GM12878 (cell line): ENCODE results near the gene LPCAT2. TPM values are rescaled to one million over a fixed set of nuclear protein-coding genes. Genes with fewer than 3 reads are reported as not detected.

Experiments
- CEBPB ChIP-seq, 2 experiments: fragments of 150-350 bp in 1 of 2; IDR thresholded peaks; 2 replicates each; pipeline ENCODE4 v1.6.1; 2012 to 2014; ENCODE audit warnings: low read depth in 2 of 2, low read length in 2 of 2, borderline replicate concordance in 1 of 2, inconsistent platforms in 1 of 2
- E2F4 ChIP-seq: IDR thresholded peaks from 2 replicates; pipeline ENCODE4 v1.6.1; 2012; ENCODE audit warnings: low read depth, low read length, improper control_type of control experiment
- EZH2 ChIP-seq: IDR thresholded peaks from 2 replicates; pipeline ENCODE4 v1.6.1; 2012; ENCODE audit warnings: low read depth, mild to moderate bottlenecking, control low read depth, inconsistent platforms, low read length, borderline replicate concordance; ENCODE audit not compliant: control insufficient read depth
- MEF2A ChIP-seq: IDR thresholded peaks from 2 replicates; pipeline ENCODE4 v1.6.1; 2011; ENCODE audit warnings: low read depth, mild to moderate bottlenecking, low read length, moderate library complexity; ENCODE audit not compliant: insufficient read depth
- NFXL1 ChIP-seq: fragments of 450-650 bp; IDR thresholded peaks from 2 replicates; pipeline ENCODE4 v1.6.1; 2017; ENCODE audit warnings: antibody characterized with exemption, mild to moderate bottlenecking, borderline replicate concordance
- NR2F1 ChIP-seq: fragments of 450-650 bp; conservative IDR thresholded peaks from 2 replicates; pipeline ENCODE4 v1.6.1; 2017; ENCODE audit warnings: mild to moderate bottlenecking
- POLR2AphosphoS5 ChIP-seq: IDR thresholded peaks from 2 replicates; pipeline ENCODE4 v1.6.1; 2011; ENCODE audit warnings: mild to moderate bottlenecking, low read length, inconsistent platforms
- RELB ChIP-seq: fragments of 450-650 bp; IDR thresholded peaks from 2 replicates; pipeline ENCODE4 v1.6.1; 2017; ENCODE audit warnings: low read depth, mild to moderate bottlenecking, moderate library complexity
- RFX5 ChIP-seq: IDR thresholded peaks from 2 replicates; pipeline ENCODE4 v1.6.1; 2011; ENCODE audit warnings: low read depth, low read length, improper control_type of control experiment
- USF2 ChIP-seq: IDR thresholded peaks from 2 replicates; pipeline ENCODE4 v1.6.1; 2011; ENCODE audit warnings: low read depth, low read length, improper control_type of control experiment, borderline replicate concordance
- polyA plus RNA-seq, 11 experiments: library from polyadenylated mRNA; depleted of rRNA in 4 of 11; unstranded in 6 of 11; stranded (reverse) in 5 of 11; fragments of >200 nt; fragmentation: Nextera tagmentation in 4 of 11; fragmentation: Illumina TruSeq in 1 of 11; extraction: Ambion mirVana in 4 of 11; extraction: Trizol in 1 of 11; gene quantifications; 1 replicate in 1 of 11; 2 replicates in 10 of 11; pipeline versions ENCODE4 v1.2.1 to v1.2.3, GENCODE V29; 2011 to 2016; ENCODE audit warnings: inconsistent platforms in 2 of 11, missing spikeins in 2 of 11, low read depth in 1 of 11
- total RNA-seq, 4 experiments: library from RNA; depleted of rRNA in 3 of 4; stranded (reverse); fragments of >200 nt in 3 of 4; fragmentation: Illumina TruSeq in 1 of 4; extraction: Trizol in 1 of 4; gene quantifications; 2 replicates each; pipeline versions ENCODE4 v1.2.1 to v1.2.3, GENCODE V29; 2013 to 2021
- TF ChIP-seq, protein P1 (sequence below): fragments of 450-650 bp; conservative IDR thresholded peaks from 2 replicates; pipeline ENCODE4 v1.6.1; 2017; ENCODE audit warnings: mild to moderate bottlenecking, moderate library complexity
- TF ChIP-seq, protein P2 (sequence below): fragments of 450-650 bp; IDR thresholded peaks from 2 replicates; pipeline ENCODE4 v1.6.1; 2014; ENCODE audit warnings: mild to moderate bottlenecking

Gene LPCAT2
- total and polyA plus RNA-seq, 10 of the 15 experiments (the other 5 are each of a cell fraction or from before 2014, with no cell fraction given) = 0.01 TPM; not detected in 9

DNA sequence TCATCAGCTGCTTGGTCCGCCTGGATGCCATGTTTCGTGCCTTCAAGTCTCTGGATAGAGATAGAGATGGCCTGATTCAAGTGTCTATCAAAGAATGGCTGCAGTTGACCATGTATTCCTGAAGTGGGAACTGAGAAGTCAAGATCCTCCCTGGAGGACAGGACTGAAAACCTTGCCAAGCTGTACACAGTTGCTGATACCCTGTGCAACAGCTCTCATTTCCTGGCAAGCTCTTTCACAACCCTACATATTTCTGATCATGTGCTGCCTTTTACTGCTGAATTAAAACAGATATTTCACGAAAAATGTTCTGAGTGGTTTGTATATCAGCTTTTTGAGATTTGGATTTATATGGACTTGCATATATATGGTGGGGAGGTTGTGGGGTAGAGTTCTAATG, 58.5 kb downstream of the LPCAT2 start (continued):
- no peak for TF ChIP-seq E2F4
- TF ChIP-seq EZH2 = no peak
- TF ChIP-seq, protein P1, sequence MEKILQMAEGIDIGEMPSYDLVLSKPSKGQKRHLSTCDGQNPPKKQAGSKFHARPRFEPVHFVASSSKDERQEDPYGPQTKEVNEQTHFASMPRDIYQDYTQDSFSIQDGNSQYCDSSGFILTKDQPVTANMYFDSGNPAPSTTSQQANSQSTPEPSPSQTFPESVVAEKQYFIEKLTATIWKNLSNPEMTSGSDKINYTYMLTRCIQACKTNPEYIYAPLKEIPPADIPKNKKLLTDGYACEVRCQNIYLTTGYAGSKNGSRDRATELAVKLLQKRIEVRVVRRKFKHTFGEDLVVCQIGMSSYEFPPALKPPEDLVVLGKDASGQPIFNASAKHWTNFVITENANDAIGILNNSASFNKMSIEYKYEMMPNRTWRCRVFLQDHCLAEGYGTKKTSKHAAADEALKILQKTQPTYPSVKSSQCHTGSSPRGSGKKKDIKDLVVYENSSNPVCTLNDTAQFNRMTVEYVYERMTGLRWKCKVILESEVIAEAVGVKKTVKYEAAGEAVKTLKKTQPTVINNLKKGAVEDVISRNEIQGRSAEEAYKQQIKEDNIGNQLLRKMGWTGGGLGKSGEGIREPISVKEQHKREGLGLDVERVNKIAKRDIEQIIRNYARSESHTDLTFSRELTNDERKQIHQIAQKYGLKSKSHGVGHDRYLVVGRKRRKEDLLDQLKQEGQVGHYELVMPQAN = no peak
- no peak for TF ChIP-seq MEF2A
- TF ChIP-seq, protein P2, sequence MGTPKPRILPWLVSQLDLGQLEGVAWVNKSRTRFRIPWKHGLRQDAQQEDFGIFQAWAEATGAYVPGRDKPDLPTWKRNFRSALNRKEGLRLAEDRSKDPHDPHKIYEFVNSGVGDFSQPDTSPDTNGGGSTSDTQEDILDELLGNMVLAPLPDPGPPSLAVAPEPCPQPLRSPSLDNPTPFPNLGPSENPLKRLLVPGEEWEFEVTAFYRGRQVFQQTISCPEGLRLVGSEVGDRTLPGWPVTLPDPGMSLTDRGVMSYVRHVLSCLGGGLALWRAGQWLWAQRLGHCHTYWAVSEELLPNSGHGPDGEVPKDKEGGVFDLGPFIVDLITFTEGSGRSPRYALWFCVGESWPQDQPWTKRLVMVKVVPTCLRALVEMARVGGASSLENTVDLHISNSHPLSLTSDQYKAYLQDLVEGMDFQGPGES = no peak
- no peak for TF ChIP-seq CEBPB (IDR thresholded peaks at IDR 0.05; ENCODE audit: borderline replicate concordance in 1 of 2, low read depth in 2 of 2, low read length in 2 of 2)
- TF ChIP-seq POLR2AphosphoS5 = no peak
- TF ChIP-seq NR2F1 = no peak
- TF ChIP-seq RELB = no peak
- no peak for TF ChIP-seq USF2
- no peak for TF ChIP-seq RFX5
- no peak for TF ChIP-seq NFXL1
